HG02642 (cell line): ENCODE results near the gene CATSPERE.
A peak's percentile ranks its signal among the peaks of the same experiment; 100 is the strongest.

Experiments used
- ATAC-seq: cut with Tn5 transposase; IDR thresholded peaks from one replicate; pipeline ENCODE4 v1.9.1; 2021; ENCODE audit warnings: mild to moderate bottlenecking; ENCODE audit not compliant: unreplicated experiment, poor library complexity

Gene CATSPERE

DNA sequence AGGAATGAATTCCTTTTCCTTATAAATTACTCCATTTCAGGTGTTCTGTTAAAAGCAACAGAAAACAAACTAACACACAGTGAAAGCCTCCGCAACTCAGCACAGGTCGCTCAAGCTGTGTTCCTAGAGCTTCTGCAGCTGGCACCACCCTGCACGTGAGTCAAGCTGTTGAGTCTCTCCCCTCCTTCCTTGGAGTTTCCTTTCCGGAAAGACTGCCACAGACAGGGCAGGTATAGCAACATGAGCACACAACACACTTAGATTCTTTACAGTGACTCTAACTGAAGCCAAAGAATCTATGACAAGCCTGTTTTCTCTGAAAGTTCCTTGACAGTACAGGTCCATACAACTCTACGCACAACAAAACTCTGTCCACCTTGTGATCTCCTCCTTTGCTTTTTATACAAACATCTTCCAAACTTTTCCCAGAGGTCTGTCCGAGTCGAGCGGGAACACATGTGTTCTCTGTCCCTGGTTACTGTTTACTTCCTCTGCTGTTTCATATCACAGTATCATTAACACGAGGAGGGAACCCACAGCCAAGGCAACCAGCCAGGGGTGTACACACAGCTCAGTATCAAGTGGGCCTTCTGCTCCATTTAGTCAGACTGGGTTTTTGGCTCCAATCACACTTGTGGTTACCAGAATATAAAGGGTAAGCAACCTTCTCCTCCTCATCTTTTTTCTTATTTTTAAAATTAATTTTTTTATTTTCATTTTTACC lies 153.2 kb downstream of the CATSPERE start:
- ATAC-seq = no peak

- no peak for ATAC-seq
Measured at GRCh38 chr1:244614879-244615278, 153.8 kb downstream of the CATSPERE start.

DNA sequence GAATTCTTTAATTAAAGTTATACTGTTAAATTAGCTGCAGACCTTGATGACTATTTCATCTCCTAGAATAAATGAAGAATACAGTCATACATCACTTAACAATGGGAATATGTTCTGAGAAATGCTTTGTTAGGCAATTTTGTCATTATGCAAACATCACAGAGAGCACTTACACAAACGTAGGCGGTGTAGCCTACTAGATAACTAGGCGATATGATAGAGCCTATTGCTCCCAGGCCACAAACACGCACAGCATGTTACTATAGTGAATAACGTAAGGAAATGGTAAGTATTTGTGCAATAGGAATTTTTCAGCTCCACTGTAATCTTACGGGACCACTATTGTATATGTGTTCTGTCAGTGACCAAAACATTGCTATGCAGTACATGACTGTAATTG lies 154.2 kb downstream of the CATSPERE start:
- ATAC-seq = no peak

DNA sequence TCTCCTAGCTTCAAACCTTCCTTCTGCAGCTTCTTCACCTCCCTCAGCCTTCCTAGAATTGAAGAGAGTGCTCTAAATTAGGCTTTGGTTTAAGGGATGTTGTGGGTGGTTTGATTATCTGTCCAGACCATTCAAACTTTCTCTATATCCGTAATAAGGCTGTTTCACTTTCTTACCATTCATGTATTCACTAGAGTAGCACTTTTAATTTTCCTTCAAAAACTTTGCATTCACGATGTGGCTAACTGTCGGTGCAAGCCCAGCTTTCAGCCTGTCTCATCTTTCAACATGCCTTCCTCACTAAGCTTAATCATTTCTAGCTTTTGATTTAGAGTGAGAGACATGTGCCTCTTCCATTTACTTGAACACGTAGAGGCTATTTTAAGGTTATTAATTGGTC lies 165.6 kb downstream of the CATSPERE start:
- no peak for ATAC-seq

DNA sequence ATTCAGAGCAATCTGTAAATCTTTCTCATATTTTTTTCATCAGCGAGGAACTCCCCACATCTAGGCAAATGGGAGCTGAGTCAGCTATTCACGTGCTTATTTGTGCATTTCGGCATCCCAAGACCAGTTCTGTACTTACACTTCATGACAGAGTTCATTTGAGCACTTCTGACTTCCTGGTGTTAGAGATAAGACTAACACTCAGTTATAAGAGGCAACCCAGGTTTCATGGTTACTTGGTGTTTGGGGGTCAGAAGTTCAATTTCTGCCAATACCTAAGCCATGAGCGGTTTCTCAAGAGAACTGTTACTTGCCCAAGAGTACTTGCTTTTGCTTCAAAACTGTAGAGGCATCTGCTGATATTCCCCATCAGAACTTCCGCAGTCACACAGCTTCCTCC lies 167.7 kb downstream of the CATSPERE start:
- ATAC-seq = no peak

GRCh38 chr1:244633140-244633539 lies 172.1 kb downstream of the CATSPERE start:
- no peak for ATAC-seq

DNA sequence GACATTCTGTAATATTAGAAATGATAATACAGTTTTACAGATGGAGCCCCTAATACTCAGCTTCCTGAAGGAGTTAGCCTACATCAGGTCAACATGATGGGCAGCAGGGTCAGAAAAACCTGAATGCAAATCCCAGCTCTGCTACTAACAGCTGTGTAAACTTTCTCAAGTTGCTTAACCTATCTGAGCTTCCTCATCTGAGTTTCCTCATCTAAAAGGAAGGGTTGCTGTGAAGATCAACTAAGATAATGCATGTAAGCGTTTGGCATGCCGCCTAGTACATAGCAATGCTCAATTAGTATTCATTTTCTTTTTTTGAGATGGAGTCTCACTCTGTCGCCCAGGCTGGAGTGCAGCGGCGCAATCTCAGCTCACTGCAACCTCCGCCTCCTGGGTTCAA lies 173.5 kb downstream of the CATSPERE start:
- no peak for ATAC-seq

GRCh38 chr1:244636488-244637259 lies 175.6 kb downstream of the CATSPERE start:
- no peak for ATAC-seq

DNA sequence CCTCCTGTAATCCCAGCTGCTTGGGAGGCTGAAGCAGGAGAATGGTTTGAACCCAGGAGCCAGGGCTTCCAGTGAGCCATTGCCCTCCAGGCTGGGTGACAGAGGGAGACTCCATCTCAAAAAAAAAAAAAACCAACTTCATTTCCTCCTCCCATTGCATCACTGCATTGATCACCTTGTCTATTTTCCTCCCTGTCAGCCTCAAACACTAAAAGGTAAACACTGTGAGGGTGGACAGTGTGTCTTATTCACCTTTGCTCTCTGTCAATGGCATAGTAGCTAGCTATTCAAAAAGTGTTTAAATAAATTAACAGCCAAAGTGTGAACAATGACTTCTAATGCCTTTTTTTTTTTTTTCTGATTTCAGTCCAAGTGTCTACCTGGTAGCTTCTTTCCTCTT lies 178.5 kb downstream of the CATSPERE start:
- no peak for ATAC-seq

GRCh38 chr1:244640917-244641316 lies 179.8 kb downstream of the CATSPERE start:
- ATAC-seq = no peak

DNA sequence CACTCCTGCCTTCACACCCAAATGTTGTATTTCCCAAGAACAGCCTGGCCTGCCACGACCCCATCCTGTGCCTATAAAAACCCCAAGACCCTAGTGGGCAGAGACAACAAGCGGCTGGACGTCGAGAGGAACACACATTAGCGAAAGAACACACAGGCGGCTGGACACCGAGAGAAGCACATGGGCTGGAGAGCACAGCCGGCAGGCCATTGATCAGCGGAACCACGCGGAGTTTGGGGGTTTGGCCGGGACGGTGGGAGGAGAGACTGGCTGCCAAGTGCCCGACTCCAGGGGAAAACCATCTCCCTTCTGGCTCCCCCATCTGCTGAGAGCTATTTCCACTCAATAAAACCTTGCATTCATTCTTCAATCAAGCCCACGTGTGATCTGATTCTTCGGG lies 181.5 kb downstream of the CATSPERE start:
- no peak for ATAC-seq

DNA sequence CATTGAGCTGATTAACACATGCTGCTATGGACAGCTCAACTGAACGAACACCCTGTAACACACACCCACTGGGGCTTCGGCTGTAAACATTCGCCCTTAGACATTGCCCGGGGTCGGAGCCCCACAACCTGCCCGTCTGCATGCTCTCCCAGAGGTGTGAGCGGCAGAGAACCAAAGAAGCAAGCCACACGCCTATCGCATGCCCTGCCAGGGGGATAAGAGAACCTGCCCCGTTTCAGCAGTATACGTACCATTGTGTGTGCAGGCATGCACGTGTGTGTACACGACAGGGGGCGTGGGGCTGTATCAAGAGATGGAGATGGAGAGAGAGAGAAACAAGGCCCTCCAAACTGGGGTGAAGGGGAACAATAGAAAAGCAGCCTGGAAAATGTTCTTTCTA lies 181.9 kb downstream of the CATSPERE start:
- ATAC-seq = no peak

GRCh38 chr1:244645414-244645813 lies 184.3 kb downstream of the CATSPERE start:
- no peak for ATAC-seq

DNA sequence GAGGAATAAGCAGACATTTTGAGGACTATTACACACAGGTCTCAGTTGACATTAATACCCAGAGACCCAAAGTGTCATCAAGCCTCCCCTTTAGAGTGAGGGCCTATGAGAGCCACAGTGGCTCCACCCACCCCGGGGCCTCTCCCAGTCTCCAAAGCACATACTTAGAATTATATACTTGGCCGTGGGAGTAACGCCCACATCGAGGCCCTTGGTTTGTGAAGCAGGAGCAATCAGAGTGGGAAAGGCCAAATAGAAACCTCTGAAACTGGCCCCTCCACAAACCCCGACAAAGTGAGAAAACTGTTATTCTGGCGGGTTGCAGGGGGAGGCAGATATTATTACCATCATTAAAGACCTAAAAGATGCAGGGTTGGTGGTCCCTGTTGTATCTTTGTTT lies 184.8 kb downstream of the CATSPERE start:
- ATAC-seq = no peak

DNA sequence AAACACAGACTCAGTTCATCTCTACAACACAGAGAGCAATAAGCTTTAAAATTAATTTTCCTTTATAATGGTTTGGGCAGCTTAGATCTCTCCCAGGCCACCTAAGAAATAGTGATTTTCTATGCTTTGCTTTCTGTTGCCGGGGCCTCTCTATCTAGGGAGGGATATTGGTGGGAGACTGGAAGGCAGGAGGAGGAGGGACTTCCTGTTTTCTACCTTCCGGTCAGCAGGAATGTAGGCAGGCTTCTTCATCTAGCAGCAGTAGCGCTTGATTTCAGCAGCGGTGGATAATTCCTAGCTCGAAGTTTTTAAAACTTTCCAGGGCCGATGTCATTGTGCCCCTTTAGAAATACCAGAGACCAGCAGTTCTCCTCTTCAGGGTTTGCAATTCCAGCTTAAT lies 186.7 kb downstream of the CATSPERE start:
- no peak for ATAC-seq

DNA sequence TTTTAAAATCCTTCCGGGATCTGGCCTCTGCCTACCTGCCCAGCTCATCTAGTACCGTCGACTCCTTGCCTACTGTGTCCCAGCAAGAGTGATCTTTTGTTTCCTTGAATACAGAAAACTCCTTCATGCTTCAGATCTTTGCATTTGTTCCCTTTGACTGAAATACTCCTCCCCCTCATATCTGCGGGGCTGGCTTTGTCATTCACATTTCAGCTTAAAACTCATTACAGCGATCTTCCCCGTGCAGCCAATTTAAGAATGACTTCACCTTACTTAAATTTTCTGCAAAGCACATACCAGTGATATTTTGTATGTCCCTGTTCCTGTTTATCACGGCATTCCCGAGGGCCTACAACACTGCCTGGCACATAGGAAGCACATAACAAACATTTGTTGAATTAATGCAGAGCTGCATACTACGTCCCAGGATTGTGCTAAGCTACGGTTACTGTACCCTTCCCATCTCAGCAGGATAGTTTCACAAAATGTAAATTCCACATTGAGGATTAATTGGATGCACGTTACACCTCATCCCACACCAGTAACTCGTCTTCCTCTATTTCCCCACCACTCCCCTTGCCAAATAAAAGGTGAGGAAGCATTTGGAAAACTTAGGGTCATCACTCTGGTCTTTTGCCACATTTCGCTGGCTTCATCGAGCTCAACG lies 191.0 kb downstream of the CATSPERE start:
- ATAC-seq = no peak

DNA sequence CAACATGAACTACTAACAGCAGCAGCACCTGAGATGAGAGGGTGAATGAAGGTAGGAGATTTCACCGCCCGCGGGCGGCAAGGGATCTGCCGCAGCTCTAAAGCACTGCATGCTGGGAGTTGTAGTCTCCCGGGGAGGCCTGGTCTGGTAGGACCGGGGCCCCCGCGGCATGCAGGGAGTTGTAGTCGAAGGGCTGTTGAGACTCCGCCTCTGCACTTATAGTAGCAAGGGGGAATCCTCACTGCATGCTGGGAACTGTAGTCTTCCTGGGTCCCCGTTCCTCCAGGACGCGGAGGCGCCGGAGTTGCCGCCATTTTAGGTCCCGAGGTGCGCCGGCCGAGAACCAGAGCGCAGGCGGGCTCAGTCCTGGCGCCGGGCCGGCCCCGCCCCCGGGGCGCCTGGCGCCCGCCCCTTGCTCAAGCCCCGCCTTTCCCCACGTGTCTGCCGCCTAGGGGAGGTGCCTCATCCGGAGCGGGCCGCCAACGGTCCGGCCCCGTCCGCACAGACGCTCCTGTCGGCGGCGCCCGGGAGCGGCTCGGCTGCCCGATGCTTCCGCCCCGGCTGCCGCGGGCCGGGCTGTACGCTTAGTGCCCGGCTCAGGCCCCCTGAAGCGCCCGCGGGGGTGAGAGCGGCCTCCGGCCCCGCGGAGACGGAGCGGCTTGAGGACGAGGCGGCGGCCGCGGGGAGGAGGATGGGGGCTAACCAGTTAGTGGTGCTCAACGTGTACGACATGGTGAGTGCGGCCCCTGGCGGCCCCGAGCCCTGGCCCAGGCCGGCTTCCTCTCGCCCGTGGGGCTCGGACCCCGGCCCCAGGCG lies 191.8 kb downstream of the CATSPERE start, which contains the start of gene DESI2:
DESI2 (plus strand) TSS at position 504 of the 816 bp plus-strand sequence; CDS start at position 692, 188 bp downstream.
- ATAC-seq = peak; percentile 97

- no peak for ATAC-seq
Measured at GRCh38 chr1:244653439-244654107, 192.5 kb downstream of the CATSPERE start.

DNA sequence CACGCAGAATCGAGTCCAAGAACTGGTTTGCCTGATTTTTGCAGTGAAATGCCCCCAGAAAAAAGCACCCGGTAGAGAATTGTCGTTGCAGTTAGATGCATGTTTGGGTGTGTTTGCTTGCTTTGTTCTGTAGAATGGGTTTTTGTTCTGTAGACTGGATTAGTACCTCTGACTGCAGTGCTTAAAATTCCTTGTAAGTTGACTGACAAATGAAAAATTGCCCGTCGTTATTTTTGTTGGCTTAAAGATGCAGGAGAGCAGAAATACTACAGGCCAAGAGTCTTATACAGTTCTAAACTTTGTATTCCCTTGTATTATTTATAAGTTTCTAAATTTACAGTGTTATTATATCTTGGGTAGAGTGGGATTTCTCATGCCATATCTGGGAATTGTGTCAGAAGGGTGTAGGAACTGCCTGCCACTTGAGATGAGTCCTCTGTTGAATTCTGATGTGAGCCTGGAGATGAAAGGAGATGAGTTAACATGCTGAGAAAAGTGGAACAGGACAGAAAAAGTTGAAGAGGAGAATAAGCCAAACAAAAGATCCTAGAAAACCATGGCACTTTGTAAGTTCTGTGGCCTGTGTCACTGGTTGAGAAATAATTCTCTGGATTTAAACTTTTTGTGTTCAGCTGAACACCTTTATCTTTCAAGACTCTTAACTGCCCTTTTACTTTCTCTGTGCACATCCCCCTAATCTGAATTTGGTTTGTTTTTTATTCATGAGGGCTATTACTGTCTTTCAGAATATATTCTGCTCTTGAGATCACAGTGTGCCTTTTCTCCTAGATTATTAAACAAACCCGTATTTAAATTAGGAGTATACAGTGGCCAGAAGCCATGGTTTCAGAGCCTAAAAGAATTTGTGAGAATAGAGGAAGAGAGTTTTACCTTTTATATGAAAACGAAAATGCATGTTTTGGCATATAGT lies 193.3 kb downstream of the CATSPERE start:
- ATAC-seq = no peak
